HepG2 (cell line): Measurements from ENCODE around the gene ANKMY2. TPM values are rescaled to one million over a fixed set of nuclear protein-coding genes. Genes with fewer than 3 reads are reported as not detected.

Experiments used
- ATAC-seq: fragments of 200-7000 bp; cut with Tn5 transposase; 3 replicates; pipeline ENCODE4 v1.9.1; 2020; ENCODE audit warnings: mild to moderate bottlenecking, moderate library complexity
- BruUV-seq: library from RNA; stranded (reverse); fragments of 400-500 nt; replicated peaks from 2 replicates; lab custom pipeline; 2021; lab: Mats Ljungman, UMichigan
- CTCF ChIA-PET: fragments of 300-600 bp; formaldehyde crosslinking; extraction: SDS; loops from one replicate; lab custom pipeline; 2021; ENCODE audit warnings: low total read pairs, inconsistent platforms, low intra/inter-chr PET ratio; lab: Yijun Ruan, JAX
- POLR2A ChIA-PET: fragments of 350-600 bp; sonication (Branson Sonifier 250); formaldehyde crosslinking; loops from one replicate; lab custom pipeline; 2020; ENCODE audit warnings: antibody characterized with exemption, inconsistent platforms; lab: Yijun Ruan, JAX
- DNase-seq: peaks from one replicate; pipeline ENCODE4 v3.0.0-alpha.2; 2015; ENCODE audit warnings: low spot score
- FAIRE-seq: peaks from 3 replicates; lab custom pipeline; 2011; peaks lifted over from hg19 to GRCh38; lab: Jason Lieb, UNC
- H2AFZ ChIP-seq: one replicate; pipeline ENCODE4 v1.6.1; 2011; ENCODE audit warnings: low read length, inconsistent platforms
- H3K27ac ChIP-seq: fragments of 300-600 bp; 3 replicates; pipeline ENCODE4 v1.8.0; 2011; ENCODE audit warnings: mixed run types, mild to moderate bottlenecking, mixed read lengths, low read length, inconsistent platforms; ENCODE audit not compliant: insufficient read depth; ENCODE audit errors: extremely low read length
- H3K27me3 ChIP-seq, 2 experiments: fragments of 200-600 bp in 1 of 2; 2 replicates in 1 of 2; 3 replicates in 1 of 2; pipeline versions ENCODE4 v1.6.0 to v1.8.0; 2011; ENCODE audit warnings: low read length in 2 of 2, mild to moderate bottlenecking in 2 of 2, moderate library complexity in 2 of 2, inconsistent platforms in 1 of 2; ENCODE audit not compliant: insufficient read depth in 2 of 2, control insufficient read depth in 1 of 2
- H3K36me3 ChIP-seq, 2 experiments: fragments of 200-600 bp in 1 of 2; replicated peaks in 1 of 2; 2 replicates in 1 of 2; 3 replicates in 1 of 2; pipeline versions ENCODE4 v1.5.1 to v1.8.0; 2011; ENCODE audit warnings: low read length in 2 of 2, inconsistent platforms in 1 of 2; ENCODE audit not compliant: insufficient read depth in 2 of 2, control insufficient read depth in 1 of 2
- H3K4me1 ChIP-seq: 2 replicates; pipeline ENCODE4 v1.5.1; 2012; ENCODE audit warnings: low read length, inconsistent platforms; ENCODE audit not compliant: insufficient read depth
- H3K4me2 ChIP-seq: 2 replicates; pipeline ENCODE4 v1.6.0; 2011; ENCODE audit warnings: low read depth, low read length, inconsistent platforms
- H3K4me3 ChIP-seq, 3 experiments: fragments of 200-600 bp in 1 of 3; sonication (generic), shearing (Covaris generic) in 1 of 3; replicated peaks in 1 of 3; 2 replicates each; pipeline ENCODE4 v1.5.1; 2011 to 2016; ENCODE audit warnings: low read length in 3 of 3, inconsistent platforms in 2 of 3, low read depth in 2 of 3, mild to moderate bottlenecking in 2 of 3, control low read depth in 1 of 3, mixed read lengths in 1 of 3; ENCODE audit not compliant: insufficient read depth in 1 of 3
- H3K79me2 ChIP-seq: one replicate; pipeline ENCODE4 v1.6.1; 2011; ENCODE audit warnings: low read length, inconsistent platforms; ENCODE audit not compliant: insufficient read depth
- H3K9ac ChIP-seq: 2 replicates; pipeline ENCODE4 v1.6.0; 2011; ENCODE audit warnings: mild to moderate bottlenecking, low read depth, low read length, inconsistent platforms; ENCODE audit not compliant: insufficient read depth
- H3K9me3 ChIP-seq: 2 replicates; pipeline ENCODE4 v1.5.1; 2012; ENCODE audit warnings: mild to moderate bottlenecking, low read length
- H4K20me1 ChIP-seq: 2 replicates; pipeline ENCODE4 v1.6.0; 2011; ENCODE audit warnings: inconsistent platforms, mild to moderate bottlenecking, low read length, moderate library complexity; ENCODE audit not compliant: insufficient read depth
- ARID4A ChIP-seq: sonication (generic); formaldehyde crosslinking; IDR thresholded peaks from 2 replicates; pipeline ENCODE4 v1.5.0; 2020; ENCODE audit warnings: mild to moderate bottlenecking, missing genetic modification reagents, borderline replicate concordance
- CTCF ChIP-seq: sonication (generic); formaldehyde crosslinking; IDR thresholded peaks from 2 replicates; pipeline ENCODE4 v1.5.0; 2020; ENCODE audit warnings: mild to moderate bottlenecking, missing genetic modification reagents, moderate library complexity
- FIP1L1 ChIP-seq: fragments of 200-400 bp; formaldehyde crosslinking; IDR thresholded peaks from 2 replicates; pipeline ENCODE4 v1.6.1; 2018; ENCODE audit warnings: low read depth, mild to moderate bottlenecking, low read length, moderate library complexity, borderline replicate concordance; ENCODE audit not compliant: insufficient read depth
- HOMEZ ChIP-seq: IDR thresholded peaks from 2 replicates; pipeline ENCODE4 v1.6.1; 2016; ENCODE audit warnings: low read depth
- RAD21 ChIP-seq: fragments of 450-650 bp; formaldehyde crosslinking; IDR thresholded peaks from 2 replicates; pipeline ENCODE4 v1.5.0; 2020; ENCODE audit warnings: mild to moderate bottlenecking
- REST ChIP-seq, 2 experiments: IDR thresholded peaks; 2 replicates each; pipeline ENCODE4 v1.6.1; 2011 to 2012; ENCODE audit warnings: low read length in 2 of 2, borderline replicate concordance in 1 of 2, low read depth in 1 of 2, mild to moderate bottlenecking in 1 of 2, moderate library complexity in 1 of 2
- SMC3 ChIP-seq: IDR thresholded peaks from 2 replicates; pipeline ENCODE4 v1.6.1; 2011; ENCODE audit warnings: low read length, improper control_type of control experiment
- STAG1 ChIP-seq: sonication (generic); formaldehyde crosslinking; IDR thresholded peaks from 2 replicates; pipeline ENCODE4 v1.4.0; 2020; ENCODE audit warnings: missing genetic modification reagents
- ZNF205 ChIP-seq: IDR thresholded peaks from 2 replicates; pipeline ENCODE4 v1.6.1; 2018; ENCODE audit warnings: missing biosample characterization, missing genetic modification reagents
- ZNF589 ChIP-seq: sonication (generic); formaldehyde crosslinking; conservative IDR thresholded peaks from 2 replicates; pipeline ENCODE4 v1.8.0; 2022; ENCODE audit warnings: mild to moderate bottlenecking, moderate library complexity, missing genetic modification reagents
- WGBS: methylation state at CpG from one replicate; pipeline ENCODE4 v1.1.6; 2017; ENCODE audit warnings: low lambda C conversion rate; 5-methylcytosine and 5-hydroxymethylcytosine counted together
- in situ Hi-C: cut with HindIII; loops from 2 replicates; pipeline ENCODE4 v1.10.0; 2017; ENCODE audit warnings: low pct_unique_long_range_greater_than_20kb; ENCODE audit not compliant: extremely low pct_ligation_motif_present
- intact Hi-C: fragments of 100-400 bp; cut with micrococcal nuclease; formaldehyde crosslinking; loops from one replicate; pipeline ENCODE4 v1.10.0; 2022; ENCODE audit not compliant: unreplicated experiment
- polyA plus RNA-seq, 8 experiments: library from polyadenylated mRNA; depleted of rRNA in 3 of 8; stranded (reverse) in 7 of 8; unstranded in 1 of 8; fragments of >200 nt; fragmentation: Illumina TruSeq in 4 of 8; extraction: Trizol in 4 of 8; gene quantifications; 2 replicates each; pipeline versions ENCODE4 v1.2.1 to v1.2.3, GENCODE V29; 2011 to 2016; ENCODE audit warnings: low read depth in 4 of 8, missing spikeins in 1 of 8, mixed read lengths in 1 of 8; ENCODE audit not compliant: insufficient read depth in 1 of 8
- total RNA-seq, 5 experiments: library from RNA; depleted of rRNA; stranded (reverse); fragments of >200 nt; fragmentation: Illumina TruSeq; extraction: Trizol; gene quantifications; 2 replicates each; pipeline ENCODE4 v1.2.3, GENCODE V29; 2016; ENCODE audit warnings: low read depth in 1 of 5

ANKMY2 gene
- total and polyA plus RNA-seq, 2 of the 13 experiments (the other 11 are each of a cell fraction or from before 2014, with no cell fraction given) = 12.2 to 21.6 TPM

- no peak for TF ChIP-seq HOMEZ (CRISPR knock-in tag)
- no peak for TF ChIP-seq ZNF589 (CRISPR knock-in tag)
- TF ChIP-seq ARID4A = no peak
These were observed 73.6 kb downstream of the ANKMY2 start (continued) for GRCh38 chr7:16571941-16572340.

- 13% methylated on average over 13 of the region's 13 CpGs for WGBS
- H4K20me1 ChIP-seq = no peaks in the 10 kb centered on the region
- no peaks in the 10 kb centered on the region for H3K36me3 ChIP-seq
- in situ Hi-C loops (loop anchor here (5.0 kb wide), 2 partner anchors 133 to 488 kb away; no protein-coding TSS in a partner anchor), intact Hi-C loops (loop anchor here (1.0 kb wide), 2 partner anchors 133 to 487 kb away; no protein-coding TSS in a partner anchor)
- no peak overlapping the region for H3K4me3 ChIP-seq
- H3K4me2 ChIP-seq = no peak overlapping the region
- no TSS peak for BruUV-seq
- H3K79me2 ChIP-seq = no peaks in the 10 kb centered on the region
- no peaks in the 10 kb centered on the region for H3K27me3 ChIP-seq
- no peak overlapping the region for H3K27ac ChIP-seq
- H3K4me1 ChIP-seq = no peaks in the 10 kb centered on the region
- peak; percentile 81 for ATAC-seq
- POLR2A ChIA-PET = interaction anchor here (1.0 kb wide), 1 partner anchor 144 kb away, joined by 6 read pairs; the partner anchor contains the start of gene CRPPA
- H3K9ac ChIP-seq = no peak overlapping the region
- H3K9me3 ChIP-seq = no peaks in the 10 kb centered on the region
- FAIRE-seq = peak; percentile 68
- CTCF ChIA-PET = interaction anchor here (0.7 to 3.1 kb wide), 3 partner anchors 133 to 486 kb away, joined by 3 to 39 read pairs (median 19); no protein-coding TSS in a partner anchor
- DNase-seq = peak; percentile 38
- H2AFZ ChIP-seq = no peak overlapping the region
- peak; percentile 32; the same call in 1 of the 2 replicates for TF ChIP-seq ZNF205 (CRISPR knock-in tag)
- TF ChIP-seq FIP1L1 = no peak
- TF ChIP-seq SMC3 = peak; percentile 86
- TF ChIP-seq REST (IDR thresholded peaks at IDR 0.05; ENCODE audit: borderline replicate concordance in 1 of 2, low read depth in 1 of 2, low read length in 2 of 2) = no peak
- TF ChIP-seq RAD21 (CRISPR knock-in tag) = peak; percentile 73
- TF ChIP-seq CTCF = peak; percentile 77
- TF ChIP-seq STAG1 (CRISPR knock-in tag) = peak; percentile 87
These were observed 80.6 kb downstream of the ANKMY2 start for GRCh38 chr7:16564909-16565426.
